Neural crest cell (in vitro differentiated cells): ENCODE data around the gene CDH23. TPM values are rescaled to one million over a fixed set of nuclear protein-coding genes. Genes with fewer than 3 reads are reported as not detected.

Experiments
- DNase-seq: peaks from one replicate; pipeline ENCODE4 v3.0.0; 2021; ENCODE audit warnings: low read depth, mixed read lengths, low spot score
- H3K27ac Mint-ChIP-seq: one replicate; pipeline ENCODE4 v1.8.0; 2021; ENCODE audit warnings: mild to moderate bottlenecking, mixed read lengths; ENCODE audit not compliant: unreplicated experiment
- H3K27me3 Mint-ChIP-seq: 2 replicates; pipeline ENCODE4 v1.8.0; 2021; ENCODE audit warnings: low read depth, mild to moderate bottlenecking, mixed read lengths
- H3K36me3 Mint-ChIP-seq: 2 replicates; pipeline ENCODE4 v1.8.0; 2021; ENCODE audit warnings: low read depth, mild to moderate bottlenecking, mixed read lengths
- H3K4me1 Mint-ChIP-seq: 2 replicates; pipeline ENCODE4 v1.8.0; 2021; ENCODE audit warnings: mixed read lengths
- H3K4me3 Mint-ChIP-seq: one replicate; pipeline ENCODE4 v1.8.0; 2021; ENCODE audit warnings: mild to moderate bottlenecking, mixed read lengths
- H3K9me3 Mint-ChIP-seq: 2 replicates; pipeline ENCODE4 v1.8.0; 2021; ENCODE audit warnings: mixed read lengths
- total RNA-seq: library from RNA; stranded (reverse); gene quantifications from 2 replicates; pipeline ENCODE4 v1.2.1, GENCODE V29; 2021
- TF ChIP-seq, protein P1 (sequence below): fragments of 200-600 bp; sonication (generic); conservative IDR thresholded peaks from 2 replicates; pipeline ENCODE4 v1.5.0; 2021; ENCODE audit warnings: antibody characterized with exemption, mild to moderate bottlenecking

Gene CDH23
- total RNA-seq, 1 donor from 2014 or later = 2.6 TPM

DNA sequence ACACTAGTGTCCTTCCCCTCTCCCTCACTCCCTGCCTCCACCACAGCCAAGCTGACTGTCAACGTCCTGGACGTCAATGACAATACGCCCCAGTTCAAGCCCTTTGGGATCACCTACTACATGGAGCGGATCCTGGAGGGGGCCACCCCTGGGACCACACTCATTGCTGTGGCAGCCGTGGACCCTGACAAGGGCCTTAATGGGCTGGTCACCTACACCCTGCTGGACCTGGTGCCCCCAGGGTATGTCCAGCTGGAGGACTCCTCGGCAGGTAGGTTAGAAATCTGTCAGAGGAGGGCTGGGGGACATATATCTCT, 401.5 kb downstream of the CDH23 start:
- DNase-seq = no peak
- Mint-ChIP-seq H3K27me3 (peaks cover 10% of the 10 kb centered on the region), H3K27ac (no peak overlapping the region), H3K9me3 (peaks cover 2% of the 10 kb centered on the region), H3K4me1 (no peaks in the 10 kb centered on the region), H3K4me3 (no peak overlapping the region), H3K36me3 (no peaks in the 10 kb centered on the region)
- TF ChIP-seq, protein P1, sequence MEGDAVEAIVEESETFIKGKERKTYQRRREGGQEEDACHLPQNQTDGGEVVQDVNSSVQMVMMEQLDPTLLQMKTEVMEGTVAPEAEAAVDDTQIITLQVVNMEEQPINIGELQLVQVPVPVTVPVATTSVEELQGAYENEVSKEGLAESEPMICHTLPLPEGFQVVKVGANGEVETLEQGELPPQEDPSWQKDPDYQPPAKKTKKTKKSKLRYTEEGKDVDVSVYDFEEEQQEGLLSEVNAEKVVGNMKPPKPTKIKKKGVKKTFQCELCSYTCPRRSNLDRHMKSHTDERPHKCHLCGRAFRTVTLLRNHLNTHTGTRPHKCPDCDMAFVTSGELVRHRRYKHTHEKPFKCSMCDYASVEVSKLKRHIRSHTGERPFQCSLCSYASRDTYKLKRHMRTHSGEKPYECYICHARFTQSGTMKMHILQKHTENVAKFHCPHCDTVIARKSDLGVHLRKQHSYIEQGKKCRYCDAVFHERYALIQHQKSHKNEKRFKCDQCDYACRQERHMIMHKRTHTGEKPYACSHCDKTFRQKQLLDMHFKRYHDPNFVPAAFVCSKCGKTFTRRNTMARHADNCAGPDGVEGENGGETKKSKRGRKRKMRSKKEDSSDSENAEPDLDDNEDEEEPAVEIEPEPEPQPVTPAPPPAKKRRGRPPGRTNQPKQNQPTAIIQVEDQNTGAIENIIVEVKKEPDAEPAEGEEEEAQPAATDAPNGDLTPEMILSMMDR = no peak

DNA sequence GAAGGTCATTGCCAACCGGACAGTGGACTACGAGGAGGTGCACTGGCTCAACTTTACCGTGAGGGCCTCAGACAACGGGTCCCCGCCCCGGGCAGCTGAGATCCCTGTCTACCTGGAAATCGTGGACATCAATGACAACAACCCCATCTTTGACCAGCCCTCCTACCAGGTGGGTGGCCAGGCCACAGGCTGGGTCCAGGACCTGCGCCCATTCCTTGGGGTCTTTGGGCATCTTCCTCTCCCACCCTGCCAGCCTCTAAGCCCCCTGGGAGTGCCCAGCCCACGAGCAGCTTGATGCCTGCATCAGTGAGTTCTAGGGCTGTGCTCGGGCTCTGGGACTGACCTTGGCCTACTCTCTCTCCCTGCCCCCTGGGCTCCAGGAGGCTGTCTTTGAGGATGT, 402.4 kb downstream of the CDH23 start:
- no peak for DNase-seq
- no peak overlapping the region for H3K4me3 Mint-ChIP-seq
- no peaks in the 10 kb centered on the region for H3K36me3 Mint-ChIP-seq
- H3K27me3 Mint-ChIP-seq = peaks cover 7% of the 10 kb centered on the region
- no peak overlapping the region for H3K27ac Mint-ChIP-seq
- no peaks in the 10 kb centered on the region for H3K4me1 Mint-ChIP-seq
- TF ChIP-seq, protein P1 = no peak
- peaks cover 2% of the 10 kb centered on the region for H3K9me3 Mint-ChIP-seq

DNA sequence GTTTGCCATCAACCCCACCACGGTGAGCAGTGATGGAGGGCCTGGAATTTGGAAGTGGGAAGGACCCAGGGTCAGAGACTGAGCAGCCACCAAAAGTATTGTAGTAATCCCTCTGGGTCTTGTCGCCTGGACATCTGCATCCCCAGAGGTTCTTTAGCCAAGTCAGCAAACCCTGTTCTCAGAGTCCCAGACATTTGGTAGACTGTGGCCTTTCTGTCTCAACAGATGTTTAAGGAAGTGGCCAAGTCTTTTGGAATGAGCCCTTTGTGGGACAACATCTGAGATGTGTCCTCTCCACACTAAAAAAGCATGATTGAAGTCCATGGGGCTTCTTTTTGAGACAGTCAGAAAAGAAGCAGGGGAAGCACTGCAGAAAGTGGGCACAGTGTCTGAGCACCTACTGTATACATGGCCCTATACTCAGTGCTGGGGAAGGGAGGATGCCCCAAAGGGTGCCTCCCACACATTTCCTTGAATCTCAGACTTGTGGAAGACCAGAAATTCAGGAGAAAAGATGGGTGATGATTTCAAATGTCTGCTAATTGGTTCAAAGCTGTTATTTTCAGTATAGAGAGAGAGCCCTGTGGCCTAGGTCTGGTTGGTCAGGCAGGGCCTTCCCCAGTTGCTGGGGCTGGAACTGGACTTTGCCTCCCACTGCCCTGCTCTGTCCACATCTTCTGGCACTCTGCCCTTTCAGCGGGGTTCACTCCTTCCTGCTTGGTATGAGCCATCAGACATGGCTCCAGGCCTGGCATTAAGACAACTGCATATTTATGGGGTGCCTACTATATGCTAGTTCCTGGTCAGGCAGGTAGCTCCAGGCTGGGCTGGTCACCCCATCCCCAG, 403.1 kb downstream of the CDH23 start:
- Mint-ChIP-seq H3K9me3 (peaks cover 2% of the 10 kb centered on the region), H3K36me3 (no peaks in the 10 kb centered on the region), H3K27me3 (peaks cover 11% of the 10 kb centered on the region), H3K27ac (no peak overlapping the region), H3K4me1 (no peaks in the 10 kb centered on the region), H3K4me3 (no peak overlapping the region)
- TF ChIP-seq, protein P1 = no peak
- DNase-seq = no peak

DNA sequence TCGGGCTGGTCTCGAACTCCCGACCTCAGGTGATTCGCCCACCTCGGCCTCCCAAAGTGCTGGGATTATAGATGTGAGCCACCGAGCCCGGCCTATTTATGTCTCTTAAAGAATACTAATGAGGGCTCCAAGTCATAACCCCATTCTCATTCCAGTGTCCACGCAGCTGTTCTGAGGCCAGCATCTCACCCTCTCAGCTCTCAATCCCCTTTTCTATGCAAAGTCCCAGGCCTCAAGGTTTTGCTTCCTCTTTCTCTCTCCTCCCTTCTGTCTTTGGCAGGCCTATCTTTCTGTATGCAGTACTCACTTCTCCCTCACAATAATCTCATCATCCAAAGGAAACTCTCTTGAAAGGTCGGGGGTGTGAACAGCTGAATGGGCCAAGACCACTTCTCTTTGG, 404.6 kb downstream of the CDH23 start:
- H3K4me1 Mint-ChIP-seq = peaks cover 4% of the 10 kb centered on the region
- no peaks in the 10 kb centered on the region for H3K36me3 Mint-ChIP-seq
- DNase-seq = no peak
- no peak overlapping the region for H3K4me3 Mint-ChIP-seq
- TF ChIP-seq, protein P1 = no peak
- no peaks in the 10 kb centered on the region for H3K9me3 Mint-ChIP-seq
- peaks cover 20% of the 10 kb centered on the region for H3K27me3 Mint-ChIP-seq
- no peak overlapping the region for H3K27ac Mint-ChIP-seq

DNA sequence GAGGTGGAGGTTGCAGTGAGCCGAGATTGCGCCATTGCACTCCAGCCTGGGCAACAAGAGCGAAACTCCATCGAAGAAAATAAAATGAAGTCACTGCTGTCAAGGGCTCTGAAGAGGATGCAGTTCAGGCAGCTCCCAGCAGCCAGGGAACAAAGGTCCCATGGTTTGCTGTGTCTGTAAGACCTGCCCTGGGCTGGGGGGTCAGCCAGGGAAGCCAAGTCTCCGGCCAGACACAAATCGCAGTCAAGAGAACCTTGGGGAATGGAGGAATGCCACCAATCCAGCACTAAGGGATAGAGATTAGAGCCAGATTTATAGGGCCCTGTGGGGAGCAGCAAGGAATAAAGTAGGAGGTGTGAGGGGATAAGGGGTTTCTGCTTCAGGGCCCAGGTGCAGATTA, 405.5 kb downstream of the CDH23 start:
- no peaks in the 10 kb centered on the region for H3K36me3 Mint-ChIP-seq
- no peak overlapping the region for H3K27ac Mint-ChIP-seq
- no peaks in the 10 kb centered on the region for H3K9me3 Mint-ChIP-seq
- H3K4me1 Mint-ChIP-seq = peaks cover 4% of the 10 kb centered on the region
- H3K27me3 Mint-ChIP-seq = peaks cover 27% of the 10 kb centered on the region
- no peak overlapping the region for H3K4me3 Mint-ChIP-seq
- TF ChIP-seq, protein P1 = no peak
- DNase-seq = no peak
